Jurkat, Clone E6-1 (cell line): ENCODE measurements around the gene CACNA1B.
"Not testable (repeated sequence)": the region's sequence is repeated elsewhere in the genome, so short reads cannot be mapped to it uniquely, and the experiment has no call there.

Experiments
- DNase-seq: peaks from one replicate; pipeline ENCODE4 v3.0.0-alpha.2; 2011; ENCODE audit warnings: low read depth, low spot score
- H3K4me3 ChIP-seq: 2 replicates; pipeline ENCODE4 v1.5.1; 2011; ENCODE audit warnings: mild to moderate bottlenecking, low read length, control low read depth, moderate library complexity

The CACNA1B gene

GRCh38 chr9:138006576-138007233 lies 129.1 kb downstream of the CACNA1B start:
- H3K4me3 ChIP-seq = no peak overlapping the region
- DNase-seq = no peak

GRCh38 chr9:138007566-138007917 lies 130.0 kb downstream of the CACNA1B start:
- no peak for DNase-seq
- no peak overlapping the region for H3K4me3 ChIP-seq

- H3K4me3 ChIP-seq = no peak overlapping the region
- DNase-seq = no peak
These were observed 130.6 kb downstream of the CACNA1B start for GRCh38 chr9:138007918-138008841.

- no peak overlapping the region for H3K4me3 ChIP-seq
- no peak for DNase-seq
These were observed 131.6 kb downstream of the CACNA1B start for GRCh38 chr9:138009016-138009802.

- H3K4me3 ChIP-seq = no peak overlapping the region
- DNase-seq = no peak
These were observed 132.5 kb downstream of the CACNA1B start for GRCh38 chr9:138009803-138010690.

GRCh38 chr9:138010861-138011260 lies 133.3 kb downstream of the CACNA1B start:
- H3K4me3 ChIP-seq = no peak overlapping the region
- DNase-seq = no peak

- no peak for DNase-seq
- H3K4me3 ChIP-seq = no peak overlapping the region
These were observed 134.4 kb downstream of the CACNA1B start for GRCh38 chr9:138011951-138012500.

GRCh38 chr9:138013273-138013672 lies 135.7 kb downstream of the CACNA1B start:
- H3K4me3 ChIP-seq = no peak overlapping the region
- no peak for DNase-seq

GRCh38 chr9:138013836-138014562 lies 136.4 kb downstream of the CACNA1B start:
- no peak for DNase-seq
- no peak overlapping the region for H3K4me3 ChIP-seq

GRCh38 chr9:138014563-138014945 lies 137.0 kb downstream of the CACNA1B start:
- H3K4me3 ChIP-seq = no peak overlapping the region
- no peak for DNase-seq

- DNase-seq = no peak
- no peak overlapping the region for H3K4me3 ChIP-seq
These were observed 137.6 kb downstream of the CACNA1B start for GRCh38 chr9:138015021-138015829.

- no peak for DNase-seq
- H3K4me3 ChIP-seq = no peak overlapping the region
These were observed 139.0 kb downstream of the CACNA1B start for GRCh38 chr9:138016406-138017187.

- no peak overlapping the region for H3K4me3 ChIP-seq
- no peak for DNase-seq
These were observed 139.6 kb downstream of the CACNA1B start for GRCh38 chr9:138017200-138017599.

- not testable (repeated sequence) for H3K4me3 ChIP-seq, DNase-seq
These were observed 141.9 kb downstream of the CACNA1B start for GRCh38 chr9:138019514-138019913.

GRCh38 chr9:138020120-138020794 lies 142.7 kb downstream of the CACNA1B start:
- no peak overlapping the region for H3K4me3 ChIP-seq
- DNase-seq = no peak

GRCh38 chr9:138020795-138021182 lies 143.2 kb downstream of the CACNA1B start:
- DNase-seq = no peak

More at GRCh38 chr9:138020795-138021182, 143.2 kb downstream of the CACNA1B start:
- H3K4me3 ChIP-seq = no peak overlapping the region
